Naive thymus-derived CD4-positive, alpha-beta T cell (primary cell): ENCODE results near the gene TMX2. TPM values are rescaled to one million over a fixed set of nuclear protein-coding genes. Genes with fewer than 3 reads are reported as not detected.

Experiments used
- ATAC-seq: fragments of 150-1000 bp; cut with Tn5 transposase; 2 replicates; pipeline ENCODE4 v1.10.0; 2021; ENCODE audit warnings: mild to moderate bottlenecking, moderate library complexity
- CTCF ChIA-PET: fragments of 350-600 bp; sonication (Branson Sonifier 250); formaldehyde crosslinking; loops from one replicate; lab custom pipeline; 2021; ENCODE audit warnings: antibody characterized with exemption; lab: Charles Lee
- POLR2A ChIA-PET: fragments of 350-600 bp; sonication (Branson Sonifier 250); formaldehyde crosslinking; loops from one replicate; lab custom pipeline; 2021; ENCODE audit warnings: antibody characterized with exemption, inconsistent platforms; lab: Charles Lee
- DNase-seq, 9 donors: peaks; one replicate each; pipeline versions ENCODE4 v3.0.0 to v3.0.0-alpha.2; 2020 to 2022; ENCODE audit warnings: mixed read lengths in 1 of 9
- H3K27ac ChIP-seq: one replicate; pipeline ENCODE4 v1.7.0; 2013; ENCODE audit warnings: mild to moderate bottlenecking, low read depth, low read length, moderate library complexity
- H3K27me3 ChIP-seq, 2 donors: one replicate each; pipeline ENCODE4 v1.7.0; 2013; ENCODE audit warnings: low read length in 2 of 2, mild to moderate bottlenecking in 2 of 2, moderate library complexity in 2 of 2; ENCODE audit not compliant: control insufficient read depth in 2 of 2, insufficient read depth in 2 of 2
- H3K36me3 ChIP-seq, 3 experiments: 1 replicate in 2 of 3; 2 replicates in 1 of 3; pipeline ENCODE4 v1.7.0; 2013; ENCODE audit warnings: low read length in 3 of 3, mild to moderate bottlenecking in 3 of 3, moderate library complexity in 1 of 3; ENCODE audit not compliant: insufficient read depth in 3 of 3, control insufficient read depth in 2 of 3
- H3K4me1 ChIP-seq, 2 donors: one replicate each; pipeline ENCODE4 v1.7.0; 2013; ENCODE audit warnings: low read length in 2 of 2, mild to moderate bottlenecking in 2 of 2, moderate library complexity in 1 of 2; ENCODE audit not compliant: control insufficient read depth in 2 of 2, insufficient read depth in 2 of 2
- H3K4me3 ChIP-seq: 2 replicates; pipeline ENCODE4 v1.7.0; 2013; ENCODE audit warnings: mild to moderate bottlenecking, low read length
- H3K9me3 ChIP-seq, 3 experiments: 1 replicate in 2 of 3; 2 replicates in 1 of 3; pipeline ENCODE4 v1.7.0; 2013; ENCODE audit warnings: low read length in 3 of 3; ENCODE audit not compliant: control insufficient read depth in 2 of 3
- H3K27ac Mint-ChIP-seq, 9 donors: one replicate each; pipeline ENCODE4 v1.8.0; 2020 to 2022; ENCODE audit warnings: mixed read lengths in 9 of 9, mild to moderate bottlenecking in 8 of 9, moderate library complexity in 5 of 9, inconsistent platforms in 2 of 9
- H3K27me3 Mint-ChIP-seq, 5 donors: one replicate each; pipeline ENCODE4 v1.8.0; 2021 to 2022; ENCODE audit warnings: mixed read lengths in 5 of 5, mild to moderate bottlenecking in 1 of 5
- H3K36me3 Mint-ChIP-seq, 5 donors: one replicate each; pipeline ENCODE4 v1.8.0; 2020 to 2022; ENCODE audit warnings: mixed read lengths in 5 of 5, mild to moderate bottlenecking in 3 of 5, inconsistent platforms in 1 of 5
- H3K4me1 Mint-ChIP-seq, 7 donors: one replicate each; pipeline ENCODE4 v1.8.0; 2020 to 2022; ENCODE audit warnings: mixed read lengths in 7 of 7, mild to moderate bottlenecking in 3 of 7, inconsistent platforms in 1 of 7
- H3K4me3 Mint-ChIP-seq, 10 donors: one replicate each; pipeline ENCODE4 v1.8.0; 2020 to 2022; ENCODE audit warnings: mild to moderate bottlenecking in 10 of 10, mixed read lengths in 10 of 10, moderate library complexity in 6 of 10, inconsistent platforms in 2 of 10
- H3K9me3 Mint-ChIP-seq, 11 donors: one replicate each; pipeline ENCODE4 v1.8.0; 2020 to 2022; ENCODE audit warnings: mixed read lengths in 11 of 11, mild to moderate bottlenecking in 4 of 11, inconsistent platforms in 1 of 11, moderate library complexity in 1 of 11
- intact Hi-C, 2 donors: fragments of 100-400 bp; cut with micrococcal nuclease; formaldehyde crosslinking; loops; one replicate each; pipeline ENCODE4 v1.15.1; 2023
- polyA plus RNA-seq, 2 donors: library from polyadenylated mRNA; unstranded; fragments of 300-500 nt; fragmentation: Illumina TruSeq; gene quantifications; one replicate each; pipeline ENCODE4 v1.2.3, GENCODE V29; 2021
- total RNA-seq, 6 experiments: library from RNA in 5 of 6; stranded (reverse) in 5 of 6; gene quantifications; 1 replicate in 5 of 6; 2 replicates in 1 of 6; pipeline ENCODE4 v1.2.3 and lab custom pipeline; 2021 to 2026

TMX2 gene
- total and polyA plus RNA-seq, 7 experiments from 2014 or later, result 43.0 to 91.2 (median 66.9) TPM

DNA sequence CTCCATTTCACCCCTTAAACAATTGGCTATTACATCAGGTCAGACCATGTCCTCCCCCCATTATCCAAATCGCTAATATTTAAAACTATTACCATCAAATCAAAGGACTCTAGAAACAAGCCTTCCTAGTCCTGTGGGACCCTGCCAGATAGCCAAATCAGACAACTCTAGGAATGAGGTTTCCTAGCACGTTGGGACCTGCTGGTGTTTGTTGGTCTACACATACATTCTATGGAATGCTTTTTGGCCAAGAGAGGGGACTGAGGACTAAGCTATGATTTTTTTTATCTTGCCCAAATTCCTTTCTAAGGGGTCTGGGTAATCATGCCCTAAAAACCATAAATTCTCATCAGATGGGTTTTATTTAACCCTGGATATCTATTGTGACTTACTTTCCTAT, 14.8 kb downstream of the TMX2 start:
- H3K4me3 Mint-ChIP-seq, result no peak overlapping the region
- CTCF ChIA-PET, result no interaction called here
- no peaks in the 10 kb centered on the region for H3K9me3 ChIP-seq
- POLR2A ChIA-PET, result interaction anchor here (0.9 kb wide), 1 partner anchor 13 kb away, joined by 3 read pairs; no protein-coding TSS in a partner anchor
- no peak overlapping the region for H3K4me3 ChIP-seq
- H3K27ac ChIP-seq, result no peak overlapping the region
- no peaks in the 10 kb centered on the region for H3K36me3 Mint-ChIP-seq
- peaks cover 0 to 5% (median 0%) of the 10 kb centered on the region in 3 experiments for H3K36me3 ChIP-seq
- no peaks in the 10 kb centered on the region for H3K4me1 ChIP-seq
- intact Hi-C loops, result no loop called here
- DNase-seq, result no peak
- no peaks in the 10 kb centered on the region for H3K27me3 ChIP-seq
- ATAC-seq, result no peak
- no peaks in the 10 kb centered on the region for H3K9me3 Mint-ChIP-seq
- peaks cover 5 to 27% (median 12%) of the 10 kb centered on the region in 7 donors for H3K4me1 Mint-ChIP-seq
- no peaks in the 10 kb centered on the region for H3K27me3 Mint-ChIP-seq
- peak overlapping the region in 4 of 9 donors; percentile 14 to 72 (median 38) for H3K27ac Mint-ChIP-seq

DNA sequence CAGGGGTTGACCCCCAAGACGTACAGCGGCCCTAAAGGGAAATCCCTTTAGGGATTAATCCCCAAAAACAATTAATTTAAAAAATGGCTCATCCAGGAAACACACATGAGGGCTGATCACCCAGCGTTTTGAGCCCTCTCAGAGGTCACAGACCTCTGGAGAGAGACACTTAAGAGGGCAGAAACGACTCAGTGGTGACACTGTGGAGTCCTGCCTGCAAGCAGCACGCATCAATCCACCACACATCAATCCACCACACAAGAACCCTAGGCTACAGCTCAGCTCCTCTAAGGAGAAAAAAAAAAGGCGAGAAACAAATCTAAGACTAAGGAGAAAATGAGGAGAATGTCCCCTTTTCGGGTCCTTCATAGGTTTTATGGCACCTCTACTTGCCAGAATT, 16.4 kb downstream of the TMX2 start:
- Mint-ChIP-seq H3K27me3 (no peaks in the 10 kb centered on the region), H3K4me3 (no peak overlapping the region), H3K4me1 (peaks cover 5 to 29% (median 13%) of the 10 kb centered on the region in 7 donors), H3K27ac (peak overlapping the region in 3 of 9 donors; percentile 19 to 38 (median 34)), H3K36me3 (no peaks in the 10 kb centered on the region), H3K9me3 (no peaks in the 10 kb centered on the region)
- ATAC-seq (no peak), DNase-seq (no peak)
- no peak overlapping the region for H3K27ac ChIP-seq
- no peaks in the 10 kb centered on the region for H3K4me1 ChIP-seq
- peaks cover 0 to 5% (median 0%) of the 10 kb centered on the region in 3 experiments for H3K36me3 ChIP-seq
- ChIA-PET CTCF (interaction anchor here (0.8 to 0.9 kb wide), 2 partner anchors 15 to 72 kb away, joined by 3 read pairs; no protein-coding TSS in a partner anchor), POLR2A (interaction anchor here (1.7 kb wide), 1 partner anchor 13 kb away, joined by 5 read pairs; the partner anchor contains the start of gene SELENOH)
- no peak overlapping the region for H3K4me3 ChIP-seq
- no peaks in the 10 kb centered on the region for H3K9me3 ChIP-seq
- intact Hi-C loops, result no loop called here
- no peaks in the 10 kb centered on the region for H3K27me3 ChIP-seq

DNA sequence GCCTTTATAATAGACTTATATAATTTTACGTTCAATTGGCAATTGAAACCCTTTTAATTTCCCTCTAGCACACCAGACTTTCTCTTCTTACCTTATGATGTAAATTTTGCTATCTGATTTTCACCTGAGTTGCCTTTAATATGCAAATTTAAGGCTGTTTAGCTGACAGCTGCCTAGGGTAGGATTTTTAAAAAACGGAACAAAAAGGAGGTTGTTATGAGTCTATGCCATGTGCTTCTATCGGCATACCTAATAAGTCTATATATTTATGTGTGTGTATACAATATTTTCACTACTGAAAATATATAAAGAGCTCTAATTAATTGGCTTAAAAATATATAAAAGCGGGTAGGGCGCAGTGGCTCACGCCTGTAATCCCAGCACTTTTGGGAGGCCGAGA, 17.1 kb downstream of the TMX2 start:
- CTCF ChIA-PET, result interaction anchor here (0.5 to 0.8 kb wide), 2 partner anchors 23 to 71 kb away, joined by 3 to 4 read pairs; no protein-coding TSS in a partner anchor
- intact Hi-C loops, result no loop called here

DNA sequence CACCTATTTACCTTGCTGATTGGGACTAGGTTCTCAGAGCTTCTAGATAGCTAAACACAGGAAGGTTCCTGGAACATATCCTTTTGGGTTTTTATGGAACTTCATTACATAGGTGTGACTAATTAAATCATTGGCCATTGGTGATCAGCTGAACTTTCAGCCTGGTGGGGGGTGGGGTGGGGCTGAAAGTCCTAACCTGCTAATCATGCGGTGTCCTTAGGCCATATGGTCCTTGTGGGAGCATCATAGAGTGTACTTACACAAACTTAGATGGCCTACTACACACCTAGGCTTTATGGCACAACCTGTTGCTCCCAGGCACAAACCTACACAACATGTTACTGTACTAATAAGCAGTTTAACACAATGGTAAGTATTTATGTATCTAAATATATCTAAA, 20.3 kb downstream of the TMX2 start:
- peaks cover 0 to 11% (median 4%) of the 10 kb centered on the region in 5 donors for H3K36me3 Mint-ChIP-seq
- H3K27ac Mint-ChIP-seq, result no peak overlapping the region
- H3K4me3 Mint-ChIP-seq, result no peak overlapping the region
- no peaks in the 10 kb centered on the region for H3K27me3 ChIP-seq
- no peaks in the 10 kb centered on the region for H3K9me3 Mint-ChIP-seq
- H3K4me3 ChIP-seq, result no peak overlapping the region
- intact Hi-C loops, result no loop called here
- ATAC-seq, result no peak
- H3K27ac ChIP-seq, result no peak overlapping the region
- ChIA-PET POLR2A (interaction anchor here (2.0 kb wide), 1 partner anchor 11 kb away, joined by 4 read pairs; no protein-coding TSS in a partner anchor), CTCF (interaction anchor here (0.7 to 1.3 kb wide), 2 partner anchors 11 to 88 kb away, joined by 3 to 5 read pairs; no protein-coding TSS in a partner anchor)
- H3K27me3 Mint-ChIP-seq, result no peaks in the 10 kb centered on the region
- H3K36me3 ChIP-seq, result peaks cover 0 to 8% (median 0%) of the 10 kb centered on the region in 3 experiments
- peaks cover 8 to 25% (median 17%) of the 10 kb centered on the region in 7 donors for H3K4me1 Mint-ChIP-seq
- H3K4me1 ChIP-seq, result no peaks in the 10 kb centered on the region
- no peaks in the 10 kb centered on the region for H3K9me3 ChIP-seq
- no peak for DNase-seq

More for the DNA sequence above, 17.1 kb downstream of the TMX2 start:
- Histone ChIP-seq H3K27me3 (no peaks in the 10 kb centered on the region), H3K9me3 (no peaks in the 10 kb centered on the region), H3K4me1 (no peaks in the 10 kb centered on the region), H3K36me3 (no peaks in the 10 kb centered on the region), H3K27ac (no peak overlapping the region), H3K4me3 (no peak overlapping the region)
- Mint-ChIP-seq H3K4me3 (no peak overlapping the region), H3K4me1 (peaks cover 5 to 29% (median 13%) of the 10 kb centered on the region in 7 donors), H3K36me3 (no peaks in the 10 kb centered on the region), H3K9me3 (no peaks in the 10 kb centered on the region), H3K27me3 (no peaks in the 10 kb centered on the region), H3K27ac (peak overlapping the region in 1 of 9 donors; percentile 24)
- ATAC-seq, result no peak
- POLR2A ChIA-PET, result interaction anchor here (1.7 kb wide), 1 partner anchor 12 kb away, joined by 5 read pairs; the partner anchor contains the start of gene SELENOH
- no peak for DNase-seq

DNA sequence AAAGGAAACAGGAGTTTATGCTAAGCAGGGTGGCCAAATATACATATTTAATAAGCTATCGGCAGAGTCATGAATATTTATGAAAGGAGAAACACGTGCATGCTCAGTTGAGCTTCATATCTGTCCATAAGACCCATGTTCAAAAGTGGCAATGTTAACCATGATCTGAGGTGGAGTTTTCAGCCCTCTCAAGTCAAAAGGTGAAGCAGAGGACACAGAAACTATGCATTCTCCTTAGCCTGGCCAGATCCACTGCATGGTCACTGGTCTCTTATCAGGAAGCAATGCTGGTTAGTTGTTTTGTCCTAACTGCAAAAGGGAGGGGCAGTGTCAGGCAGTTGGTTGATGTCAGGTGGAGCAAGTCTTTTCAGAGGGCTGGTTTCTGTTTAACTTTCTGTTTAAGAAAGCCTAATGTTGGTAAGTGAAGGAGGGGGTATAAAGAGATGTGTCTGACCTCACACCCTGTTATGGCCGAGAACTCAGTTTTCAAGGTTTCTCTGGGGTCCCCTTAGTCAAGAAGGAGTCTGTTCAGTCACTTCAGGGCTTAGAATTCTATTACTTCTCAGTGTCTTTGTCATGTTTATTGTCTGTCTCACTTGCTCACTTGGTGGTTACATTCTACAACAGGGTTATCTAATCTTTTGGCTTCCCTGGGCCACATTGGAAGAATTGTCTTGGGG, 23.4 kb downstream of the TMX2 start:
- H3K4me1 Mint-ChIP-seq, result peaks cover 4 to 24% (median 9%) of the 10 kb centered on the region in 7 donors
- H3K36me3 ChIP-seq, result peaks cover 0 to 22% (median 0%) of the 10 kb centered on the region in 3 experiments
- ChIA-PET CTCF (interaction anchor here (0.6 to 1.0 kb wide), 3 partner anchors 13 to 209 kb away, joined by 3 to 4 read pairs (median 3); no protein-coding TSS in a partner anchor), POLR2A (no interaction called here)
- no peaks in the 10 kb centered on the region for H3K27me3 ChIP-seq
- peaks cover 0 to 20% (median 11%) of the 10 kb centered on the region in 5 donors for H3K36me3 Mint-ChIP-seq
- ATAC-seq, result no peak
- intact Hi-C loops, result no loop called here
- no peak overlapping the region for H3K27ac ChIP-seq
- H3K4me3 ChIP-seq, result no peak overlapping the region
- peaks cover 3 to 4% of the 10 kb centered on the region in 2 donors for H3K4me1 ChIP-seq
- peak overlapping the region in 1 of 10 donors; percentile 52 for H3K4me3 Mint-ChIP-seq
- H3K27me3 Mint-ChIP-seq, result no peaks in the 10 kb centered on the region
- no peak for DNase-seq
- H3K27ac Mint-ChIP-seq, result peak overlapping the region in 6 of 9 donors; percentile 18 to 74 (median 42)
- no peaks in the 10 kb centered on the region for H3K9me3 ChIP-seq
- H3K9me3 Mint-ChIP-seq, result no peaks in the 10 kb centered on the region
